Astrocyte of the hippocampus (primary cell): ENCODE measurements around the gene MUC5AC.
A peak's percentile ranks its signal among the peaks of the same experiment; 100 is the strongest.

Experiments
- DNase-seq: peaks from one replicate; pipeline ENCODE4 v3.0.0; 2011; ENCODE audit warnings: low read depth, low spot score

The MUC5AC gene

GRCh38 chr11:1120532-1121330 lies 37.0 kb upstream of the MUC5AC start:
- DNase-seq: no peak

DNA sequence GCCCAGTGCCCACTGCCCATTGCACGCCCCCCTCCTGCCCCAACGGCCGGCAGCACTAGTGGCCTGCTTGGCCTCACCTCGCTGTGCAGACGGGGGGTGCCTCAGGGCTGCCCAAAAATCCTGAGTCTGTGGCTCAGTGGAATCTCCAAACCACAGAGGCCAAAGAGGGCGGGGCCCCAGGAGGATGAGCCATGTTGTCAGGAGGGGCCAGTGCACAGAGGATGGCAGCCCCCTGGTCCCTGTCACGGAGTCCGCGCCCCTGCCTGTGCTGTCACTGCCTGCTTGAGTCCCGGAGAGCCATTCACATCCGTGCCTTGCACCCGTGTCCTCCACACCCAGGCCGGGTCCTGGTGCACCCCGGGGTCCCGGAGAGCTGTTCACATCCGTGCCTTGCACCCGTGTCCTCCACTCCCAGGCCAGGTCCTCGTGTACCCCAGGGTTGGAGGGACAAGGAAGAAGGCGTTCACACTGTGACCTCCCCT lies 36.4 kb upstream of the MUC5AC start:
- DNase-seq: no peak

- no peak for DNase-seq
Measured at GRCh38 chr11:1121813-1122663, 35.7 kb upstream of the MUC5AC start.

DNA sequence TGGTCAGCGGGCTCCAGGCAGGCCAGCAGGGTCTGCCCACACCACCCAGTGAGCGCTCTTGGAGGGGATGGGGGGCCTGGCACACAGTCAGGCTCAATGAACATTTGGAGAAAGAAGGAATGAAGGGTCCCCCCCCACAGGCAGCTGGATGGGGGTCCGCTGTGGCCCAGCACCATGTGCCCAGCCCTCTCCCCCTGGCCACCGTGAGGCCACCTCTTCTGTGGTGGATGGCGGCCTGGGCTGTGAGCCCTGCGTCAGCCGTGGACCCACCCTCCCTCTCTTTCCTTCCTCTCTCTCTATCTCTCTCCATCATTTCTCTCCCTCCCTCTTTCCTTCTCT lies 35.1 kb upstream of the MUC5AC start:
- DNase-seq: no peak

GRCh38 chr11:1123970-1124369 lies 33.8 kb upstream of the MUC5AC start:
- DNase-seq: no peak

GRCh38 chr11:1125803-1126202 lies 31.9 kb upstream of the MUC5AC start:
- no peak for DNase-seq

DNA sequence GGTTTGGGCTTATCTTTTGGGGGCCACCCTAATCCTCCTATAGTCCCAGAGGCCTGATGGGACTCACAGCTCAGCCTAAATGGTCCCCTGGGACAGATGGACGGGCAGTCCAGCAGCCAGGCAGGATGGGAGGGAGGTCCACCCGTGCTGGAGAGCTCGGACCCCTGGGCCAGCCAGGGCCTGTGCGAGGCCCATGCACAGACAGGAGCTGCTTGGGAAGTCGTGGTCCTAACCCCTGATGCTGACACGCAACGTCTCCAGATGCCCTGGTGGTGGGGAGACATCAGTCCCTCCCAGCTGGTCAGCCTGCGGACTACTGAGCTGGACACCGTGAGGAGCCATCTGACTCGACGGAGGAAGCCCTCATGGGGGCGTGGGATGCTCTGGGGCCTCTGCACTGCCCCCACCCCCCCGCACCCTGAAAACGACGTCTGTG lies 31.2 kb upstream of the MUC5AC start:
- DNase-seq: no peak

GRCh38 chr11:1126935-1127663 lies 30.7 kb upstream of the MUC5AC start:
- DNase-seq: no peak

DNA sequence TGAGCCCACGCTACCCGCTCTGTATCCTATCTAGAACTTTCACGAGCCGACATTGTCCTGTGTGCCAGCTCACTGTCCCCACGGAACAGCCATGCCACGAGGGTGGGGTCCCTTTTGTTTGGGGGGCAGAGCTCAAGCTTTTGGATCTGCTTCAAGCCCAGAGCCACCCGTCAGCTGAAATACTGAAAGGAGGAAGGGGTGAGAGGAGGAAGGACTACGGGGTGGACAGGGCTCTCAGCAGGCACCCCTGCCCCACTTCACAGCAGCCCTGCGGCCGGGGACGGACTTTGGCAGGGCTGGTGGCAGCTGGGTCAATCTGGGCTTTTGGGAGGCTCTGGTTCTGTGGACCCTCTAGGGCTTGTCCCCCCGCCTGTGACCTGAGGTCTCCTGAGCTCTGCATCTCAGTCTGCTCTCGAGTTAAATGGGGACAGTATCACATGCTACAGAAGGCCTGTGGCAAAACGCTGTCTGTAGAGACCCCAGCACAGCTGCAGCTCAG lies 30.0 kb upstream of the MUC5AC start:
- no peak for DNase-seq

DNA sequence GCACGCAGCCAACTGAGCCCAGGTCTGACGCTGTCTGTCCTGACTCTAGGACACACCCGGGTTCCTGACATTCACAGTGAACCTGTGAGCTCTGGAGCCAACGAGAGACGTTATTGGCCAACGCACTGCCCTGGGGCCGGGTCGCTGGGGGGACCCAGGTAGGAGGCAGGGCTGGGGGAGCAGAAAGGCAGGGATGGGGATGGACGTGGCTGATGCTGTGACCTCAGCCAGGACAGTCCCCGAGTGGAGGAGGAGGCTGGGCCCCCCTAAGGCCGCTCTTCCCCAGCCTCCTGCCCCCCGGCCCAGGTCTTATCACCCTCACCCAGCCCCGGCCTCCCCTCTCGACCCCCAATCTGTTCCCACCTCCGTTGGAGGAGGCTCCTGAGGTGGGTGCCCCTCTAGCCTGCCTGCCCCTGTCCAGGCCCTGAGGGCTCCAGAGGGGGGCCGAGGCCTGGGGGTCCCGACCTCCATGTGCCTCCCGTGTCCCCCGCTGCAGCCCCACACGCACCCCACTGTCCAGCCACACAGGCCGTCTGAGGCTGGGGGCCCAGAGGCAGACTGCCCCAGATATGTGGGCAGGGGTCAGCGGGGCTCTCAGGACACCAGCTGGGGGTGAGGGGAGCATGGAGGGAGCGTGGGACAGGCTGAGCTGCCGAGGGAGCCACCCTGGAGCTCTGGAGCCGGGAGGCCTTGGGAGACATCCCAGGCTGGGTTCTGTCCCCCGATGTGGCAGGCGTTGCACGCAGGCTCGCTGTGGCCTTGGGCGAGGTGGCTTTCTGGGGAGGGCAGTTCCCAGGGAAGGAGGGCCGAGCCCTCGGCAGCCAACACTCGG lies 29.2 kb upstream of the MUC5AC start:
- no peak for DNase-seq

DNA sequence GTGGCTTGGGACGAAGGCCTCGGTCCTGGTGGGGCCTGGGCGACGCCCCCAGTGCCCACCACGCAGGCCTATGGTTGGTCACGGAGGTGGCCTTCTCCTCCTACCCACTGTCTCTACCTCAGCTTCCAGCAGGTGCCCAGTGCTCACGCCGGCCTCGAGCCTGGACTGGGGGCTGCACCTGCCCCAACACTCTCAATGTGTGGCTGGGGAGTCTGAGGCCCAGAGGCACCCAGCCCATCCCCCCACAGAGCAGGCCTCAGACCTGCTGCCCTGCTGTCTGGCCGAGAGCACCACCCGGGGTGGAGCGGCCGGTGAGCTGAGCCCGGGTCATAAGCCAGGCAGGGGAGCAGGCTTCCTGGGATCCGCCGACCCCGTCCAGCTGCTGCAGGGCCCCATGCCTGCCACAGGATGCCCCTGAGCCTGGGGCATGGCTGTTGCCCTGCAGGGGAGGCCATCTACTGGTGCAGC lies 28.6 kb upstream of the MUC5AC start:
- DNase-seq: no peak

DNA sequence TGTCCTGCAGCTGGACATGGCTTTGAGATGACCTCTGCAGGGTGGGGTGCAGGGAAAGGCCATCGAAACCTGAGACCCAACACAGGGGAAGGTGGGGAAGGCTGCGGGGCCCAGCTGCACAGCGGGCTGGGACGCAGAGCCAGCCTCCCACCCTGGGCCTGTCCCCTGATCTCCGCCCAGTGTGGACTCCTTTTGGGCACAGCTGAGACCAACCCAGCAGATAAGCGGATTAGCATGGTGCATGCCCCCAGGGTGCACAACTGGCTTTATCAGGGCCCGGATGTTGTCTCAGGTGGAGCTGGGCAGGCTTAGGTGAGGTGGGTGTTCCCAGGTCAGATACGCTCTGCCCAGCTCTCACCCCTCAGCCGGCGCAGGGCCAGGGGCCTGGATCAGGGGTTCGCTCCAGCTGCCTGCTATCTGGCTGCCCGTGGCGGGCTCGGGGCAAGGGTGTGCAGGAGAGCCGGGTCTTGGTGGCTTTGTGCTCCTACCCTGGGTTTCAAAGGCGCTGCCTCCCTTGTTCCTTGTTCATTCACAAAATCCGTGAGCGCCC lies 28.1 kb upstream of the MUC5AC start:
- DNase-seq: no peak

- DNase-seq: no peak
Measured at GRCh38 chr11:1130276-1131032, 27.3 kb upstream of the MUC5AC start.

GRCh38 chr11:1131033-1131911 lies 26.5 kb upstream of the MUC5AC start:
- no peak for DNase-seq

GRCh38 chr11:1134848-1135445 lies 22.8 kb upstream of the MUC5AC start:
- DNase-seq: no peak

GRCh38 chr11:1138097-1138496 lies 19.7 kb upstream of the MUC5AC start:
- peak; percentile 38 for DNase-seq

- no peak for DNase-seq
Measured at GRCh38 chr11:1139441-1140083, 18.2 kb upstream of the MUC5AC start.
